NT2/D1 (cell line): Measurements from ENCODE around the gene TREH.

ENCODE experiments used
- YY1 ChIP-seq: IDR thresholded peaks from 2 replicates; pipeline ENCODE4 v1.6.1; 2011; ENCODE audit not compliant: insufficient read length, insufficient read depth
- ZNF274 ChIP-seq: IDR thresholded peaks from 2 replicates; pipeline ENCODE4 v1.6.1; 2011; ENCODE audit warnings: mild to moderate bottlenecking, low read depth, low read length

GRCh38 chr11:118655486-118656190 lies 23.8 kb downstream of the TREH start:
- TF ChIP-seq ZNF274, result no peak
- TF ChIP-seq YY1, result no peak
